NCI-H2171 treated with DMSO at 0.1 percent for 48 hours (cell line): ENCODE measurements around the gene FNTB.

Experiments
- DNase-seq: peaks from one replicate; lab custom pipeline; 2025; lab: John Stamatoyannopoulos, UW

FNTB gene

GRCh38 chr14:64953310-64953654 is 33.4 kb upstream of the FNTB start:
- DNase-seq: no peak

DNA sequence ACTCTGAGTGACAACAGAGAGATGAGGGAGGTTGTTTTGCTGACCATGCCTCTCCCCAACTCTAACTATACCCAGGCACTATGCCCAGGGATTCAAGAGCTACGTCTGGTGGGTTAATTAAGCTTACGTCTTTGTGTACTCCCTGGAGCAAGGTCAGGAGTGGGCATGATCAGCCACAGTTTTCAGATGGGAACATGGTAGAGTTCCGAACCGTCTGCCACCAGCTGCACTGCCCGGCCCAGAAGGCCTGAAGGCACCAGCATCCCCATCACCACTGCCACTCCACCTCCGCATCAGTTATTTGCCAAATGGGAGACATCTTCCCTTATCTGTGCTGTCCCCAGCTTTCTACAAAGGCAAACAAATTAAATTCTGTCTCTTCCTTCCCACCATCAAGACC is 33.0 kb upstream of the FNTB start:
- DNase-seq: no peak

DNA sequence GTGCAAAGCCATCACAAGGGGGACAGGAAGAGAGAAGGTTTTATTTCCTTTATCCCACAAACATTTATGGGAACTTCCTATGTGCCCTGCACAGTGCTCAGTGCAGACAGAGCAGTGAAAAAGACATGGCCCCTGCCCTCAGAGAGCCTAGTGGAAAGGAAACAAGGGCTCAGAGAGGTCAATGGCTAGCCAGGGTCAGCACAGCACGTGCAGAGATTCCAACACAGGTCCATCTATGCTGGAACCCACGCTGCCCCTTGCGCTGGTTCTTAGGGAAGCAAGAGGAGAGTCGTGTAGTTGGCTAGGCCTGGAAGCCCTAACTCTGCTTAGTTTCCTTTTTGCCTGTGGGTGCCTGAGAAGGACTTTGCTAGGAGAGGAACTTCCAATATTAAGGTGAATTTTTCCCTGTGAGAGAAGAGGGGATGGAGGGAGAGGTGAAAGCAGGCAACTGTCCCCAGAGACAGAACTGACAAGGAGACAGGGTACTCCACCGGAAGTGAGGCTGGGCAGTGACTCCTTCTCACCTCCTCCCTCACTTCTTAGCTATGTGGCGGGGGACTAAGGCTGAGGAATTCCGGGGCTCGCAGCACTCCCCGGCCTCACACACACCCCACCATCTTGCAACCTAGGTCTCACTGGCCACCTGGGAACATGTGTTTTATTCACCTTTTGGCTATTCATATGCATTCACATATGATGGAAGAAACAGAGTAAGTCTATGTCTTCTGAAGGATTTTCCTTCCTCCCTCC is 32.0 kb upstream of the FNTB start:
- no peak for DNase-seq

GRCh38 chr14:64955297-64955696 is 31.4 kb upstream of the FNTB start:
- DNase-seq: no peak

- DNase-seq: no peak
Observed at GRCh38 chr14:64956697-64957406, 29.8 kb upstream of the FNTB start.

- no peak for DNase-seq
Observed at GRCh38 chr14:64958201-64958600, 28.5 kb upstream of the FNTB start.

- peak; percentile 70 for DNase-seq
Observed at GRCh38 chr14:64958743-64959142, 28.0 kb upstream of the FNTB start.

DNA sequence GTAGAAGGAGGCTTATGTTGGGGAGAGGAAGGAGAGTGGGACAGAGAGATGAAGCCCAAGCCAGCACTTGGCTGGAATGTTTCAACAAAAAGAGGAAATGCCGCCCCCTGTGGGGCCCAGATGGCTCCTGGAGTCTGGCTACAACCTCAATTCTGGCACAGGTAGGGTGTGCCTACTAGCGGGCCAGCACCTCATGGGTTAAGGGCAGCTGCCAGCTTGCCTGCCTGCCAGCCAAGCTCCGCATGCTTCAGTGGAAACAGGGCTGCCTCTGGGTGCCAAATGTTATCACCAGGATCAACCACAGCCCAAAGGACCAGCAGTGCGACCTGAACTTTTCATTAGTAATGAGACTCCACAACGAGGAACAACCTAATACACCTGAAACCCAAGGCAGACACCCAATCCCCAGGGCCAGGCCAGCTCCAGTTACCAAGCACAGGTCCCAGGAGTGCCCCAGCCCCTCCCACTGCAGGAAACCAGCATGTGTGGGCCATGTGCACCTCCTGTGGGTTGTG is 25.9 kb upstream of the FNTB start:
- DNase-seq: peak; percentile 99

- DNase-seq: no peak
Observed at GRCh38 chr14:64963611-64964010, 23.1 kb upstream of the FNTB start.

GRCh38 chr14:64965356-64966000 is 21.2 kb upstream of the FNTB start:
- DNase-seq: peak; percentile 95

GRCh38 chr14:64966976-64967375 is 19.7 kb upstream of the FNTB start:
- no peak for DNase-seq

DNA sequence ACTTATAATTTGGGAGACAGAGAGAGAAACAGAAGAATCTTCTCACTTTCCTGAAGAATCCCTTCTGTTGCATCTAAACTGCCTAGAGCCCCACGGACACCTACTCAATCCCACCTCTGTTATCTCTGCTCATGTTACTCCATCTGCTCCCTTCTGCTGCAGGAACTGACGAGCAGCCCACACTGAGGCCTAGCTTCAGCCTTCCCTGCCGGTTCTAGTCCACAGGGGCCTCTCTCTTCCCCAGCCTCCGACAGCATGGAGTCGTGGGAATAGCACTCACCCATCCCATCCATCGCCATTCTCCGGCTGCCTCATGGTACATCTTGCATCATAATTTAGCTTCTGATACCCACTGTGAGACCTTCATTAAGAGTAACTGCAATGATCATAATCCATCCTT is 18.5 kb upstream of the FNTB start:
- DNase-seq: peak; percentile 90

GRCh38 chr14:64968651-64969050 is 18.0 kb upstream of the FNTB start:
- no peak for DNase-seq

- DNase-seq: no peak
Observed at GRCh38 chr14:64970041-64970440, 16.7 kb upstream of the FNTB start.

DNA sequence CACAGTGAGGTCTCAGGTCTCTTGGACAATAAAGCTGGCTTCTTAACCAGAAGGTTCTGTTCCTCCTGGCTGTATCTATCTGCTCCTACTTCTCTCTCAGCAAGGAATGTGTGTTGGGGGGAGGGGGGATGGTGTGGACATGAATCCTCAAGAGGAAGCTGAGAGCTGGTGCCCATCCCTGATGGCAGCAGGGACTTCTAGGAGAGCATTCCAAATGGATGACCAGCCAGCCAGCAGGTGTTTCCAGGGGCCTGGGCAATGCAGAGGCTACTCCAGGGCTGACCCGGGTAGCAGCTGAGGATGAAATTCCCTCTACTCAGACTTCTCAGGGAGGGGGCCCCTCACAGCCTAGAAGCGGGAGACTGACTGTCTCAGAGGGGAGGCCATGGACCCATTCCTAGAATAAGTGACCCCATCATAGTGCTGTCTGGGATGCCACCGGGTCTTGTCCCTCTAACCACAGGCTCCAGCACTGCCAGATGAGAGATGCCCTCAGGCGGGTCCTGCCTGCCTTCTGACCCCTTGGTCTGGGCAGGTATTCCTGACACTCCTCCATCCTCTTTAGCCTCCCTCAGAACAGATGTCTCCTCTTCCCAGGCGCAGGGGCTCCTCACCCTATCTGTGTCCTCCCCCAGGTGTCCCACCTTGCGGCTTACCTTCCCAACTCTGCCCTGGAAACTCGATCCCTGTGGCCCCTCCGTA is 15.8 kb upstream of the FNTB start:
- DNase-seq: peak; percentile 31

DNA sequence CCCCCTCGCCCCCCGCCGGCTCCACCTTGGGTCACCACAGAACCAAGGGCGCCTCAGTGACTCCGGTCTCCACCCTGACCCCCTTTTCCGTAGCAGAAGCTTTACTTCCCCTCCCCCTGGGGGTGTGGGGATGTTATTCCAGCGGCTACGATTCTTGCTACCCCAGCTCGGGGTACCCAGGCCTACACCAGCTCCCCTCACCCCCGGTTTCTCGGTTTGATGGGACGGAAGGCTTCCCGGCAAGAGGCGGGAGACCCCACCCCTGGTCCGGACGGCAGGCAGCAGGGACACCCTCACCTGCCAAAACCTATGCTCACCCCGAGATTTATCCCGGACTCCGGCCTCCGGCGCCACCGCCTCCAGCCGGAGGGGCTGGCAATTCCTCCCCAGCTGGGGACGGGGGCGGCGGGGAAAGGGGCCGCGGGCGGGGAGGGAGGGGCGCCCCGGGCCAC is 15.2 kb upstream of the FNTB start:
- DNase-seq: no peak

DNA sequence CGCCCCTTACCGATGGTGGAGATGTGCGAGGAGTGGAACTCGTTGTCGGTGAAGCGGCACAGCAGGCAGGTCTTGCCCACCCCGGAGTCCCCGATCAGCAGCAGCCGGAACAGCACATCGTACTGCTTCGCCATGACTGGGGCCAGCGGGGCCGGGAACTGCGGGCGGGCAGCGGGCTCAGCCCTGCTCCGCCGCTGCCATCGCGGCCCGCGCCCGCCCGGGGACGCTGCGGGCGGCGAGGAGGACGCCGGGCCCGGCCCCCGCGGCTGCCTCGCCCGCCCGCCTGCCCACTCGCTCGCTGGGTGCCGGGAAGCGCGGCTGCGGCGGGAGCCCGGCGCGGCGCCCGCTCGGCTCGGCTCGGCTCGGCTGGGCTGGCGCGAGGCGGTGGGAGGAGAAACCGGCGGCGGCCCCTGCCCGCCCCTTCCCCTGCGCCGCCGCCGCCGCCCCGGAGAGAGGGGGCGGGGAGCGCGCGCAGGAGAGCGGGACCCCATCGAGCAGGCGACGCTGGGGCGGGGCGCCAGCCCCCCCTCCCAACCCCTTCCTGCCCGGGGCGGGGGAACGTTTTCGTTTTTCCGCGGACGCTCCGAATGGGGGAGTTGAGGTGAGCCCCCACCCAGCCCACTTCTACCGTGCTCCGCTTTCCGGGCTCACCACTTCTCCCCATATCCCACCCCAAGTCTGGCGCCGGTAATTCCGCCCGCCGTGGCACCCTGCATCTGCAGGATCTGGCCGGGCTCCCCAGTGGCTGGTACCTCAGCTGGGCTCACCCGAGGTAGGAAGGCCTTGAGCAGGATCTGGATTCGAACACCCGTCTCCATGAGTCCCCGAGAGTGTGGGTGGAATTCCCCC is 14.5 kb upstream of the FNTB start, which contains the start of gene RAB15:
RAB15 (minus strand) TSS at position 394 of the 849 bp plus-strand sequence; CDS start at position 134, 260 bp downstream.
- DNase-seq: peak; percentile 56

DNA sequence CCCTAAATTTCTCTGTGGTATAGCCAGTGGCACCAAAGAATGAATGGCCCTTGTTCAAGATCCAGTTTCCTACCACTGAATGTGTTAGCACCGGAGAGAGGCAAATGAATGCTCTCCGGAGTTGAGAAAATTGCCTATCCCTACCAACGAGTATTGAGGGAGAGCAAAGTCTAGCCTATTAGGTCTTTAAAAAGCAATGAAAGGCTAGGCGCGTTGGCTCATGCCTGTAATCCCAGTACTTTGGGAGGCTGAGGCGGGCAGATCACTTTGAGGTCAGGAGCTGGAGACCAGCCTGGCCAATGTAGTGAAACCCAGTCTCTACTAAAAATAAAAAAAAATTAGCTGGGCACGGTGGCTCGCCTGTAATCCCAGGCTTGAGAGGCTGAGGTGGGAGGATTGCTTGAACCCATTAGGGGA is 13.7 kb upstream of the FNTB start:
- DNase-seq: no peak

- DNase-seq: no peak
Observed at GRCh38 chr14:64973826-64974225, 12.9 kb upstream of the FNTB start.

GRCh38 chr14:64974563-64974962 is 12.1 kb upstream of the FNTB start:
- no peak for DNase-seq
